Globus pallidus (tissue), 1 donor: ENCODE results near the gene FAM107A.

Source experiments
- DNase-seq: peaks from one replicate; pipeline ENCODE4 v3.0.0-alpha.2; 2015; ENCODE audit warnings: low spot score

Gene FAM107A

GRCh38 chr3:58518291-58518789, 58.9 kb downstream of the FAM107A start:
- no peak for DNase-seq

GRCh38 chr3:58514405-58514804, 62.8 kb downstream of the FAM107A start:
- no peak for DNase-seq
